PC-3 (cell line): ENCODE measurements around the gene SIX6. TPM values are rescaled to one million over a fixed set of nuclear protein-coding genes. Genes with fewer than 3 reads are reported as not detected.

ENCODE experiments used
- ATAC-seq: fragments of 200-7000 bp; cut with Tn5 transposase; 2 replicates; pipeline ENCODE4 v1.9.1; 2020; ENCODE audit warnings: mild to moderate bottlenecking, moderate library complexity
- BruUV-seq: library from RNA; stranded (reverse); fragments of 400-500 nt; replicated peaks from 2 replicates; lab custom pipeline; 2021; lab: Mats Ljungman, UMichigan
- CTCF ChIA-PET: fragments of 300-600 bp; sonication (Branson Sonifier 250); formaldehyde crosslinking; loops from one replicate; lab custom pipeline; 2022; ENCODE audit warnings: antibody characterized with exemption; lab: Charles Lee
- POLR2A ChIA-PET: fragments of 300-600 bp; sonication (Branson Sonifier 250); formaldehyde crosslinking; loops from one replicate; lab custom pipeline; 2022; ENCODE audit warnings: antibody characterized with exemption; ENCODE audit not compliant: unreplicated experiment; lab: Charles Lee
- DNase-seq: peaks from one replicate; pipeline ENCODE4 v3.0.0-alpha.2; 2015
- H2AFZ ChIP-seq: fragments of 300-600 bp; sonication (generic); 2 replicates; pipeline ENCODE4 v1.6.0; 2016; ENCODE audit warnings: antibody characterized with exemption, low read length
- H3F3A ChIP-seq: fragments of 300-600 bp; sonication (generic); one replicate; pipeline ENCODE4 v1.6.0; 2017; ENCODE audit warnings: antibody characterized with exemption, low read length, control low read depth, mild to moderate bottlenecking; ENCODE audit not compliant: unreplicated experiment
- H3K27ac ChIP-seq: fragments of 300-600 bp; sonication (generic); 2 replicates; pipeline ENCODE4 v1.5.1; 2016; ENCODE audit warnings: mild to moderate bottlenecking, low read length
- H3K27me3 ChIP-seq: fragments of 300-600 bp; sonication (generic); 2 replicates; pipeline ENCODE4 v1.6.1; 2016; ENCODE audit warnings: low read length, mixed read lengths
- H3K36me3 ChIP-seq: fragments of 300-600 bp; sonication (generic); 2 replicates; pipeline ENCODE4 v1.6.1; 2016; ENCODE audit warnings: low read depth, mixed run types, low read length, mixed read lengths
- H3K4me1 ChIP-seq: fragments of 300-600 bp; sonication (generic); 2 replicates; pipeline ENCODE4 v1.5.1; 2016; ENCODE audit warnings: low read length; ENCODE audit not compliant: insufficient read depth
- H3K4me2 ChIP-seq: fragments of 300-600 bp; sonication (generic); 2 replicates; pipeline ENCODE4 v1.6.0; 2016; ENCODE audit warnings: low read length
- H3K4me3 ChIP-seq: fragments of 300-600 bp; sonication (generic); 2 replicates; pipeline ENCODE4 v1.5.1; 2016; ENCODE audit warnings: mild to moderate bottlenecking, low read length, mixed read lengths
- H3K79me2 ChIP-seq: fragments of 300-600 bp; sonication (generic); 2 replicates; pipeline ENCODE4 v1.6.1; 2017; ENCODE audit warnings: low read length, mixed read lengths
- H3K9ac ChIP-seq: fragments of 300-600 bp; sonication (generic); 2 replicates; pipeline ENCODE4 v1.6.0; 2016; ENCODE audit warnings: mild to moderate bottlenecking, low read length
- H3K9me2 ChIP-seq: fragments of 300-600 bp; sonication (generic); replicated peaks from 2 replicates; pipeline ENCODE4 v1.6.1; 2016; ENCODE audit warnings: mixed run types, low read length, mixed read lengths
- H3K9me3 ChIP-seq: fragments of 300-600 bp; sonication (generic); 2 replicates; pipeline ENCODE4 v1.6.1; 2016; ENCODE audit warnings: low read length, mixed read lengths
- H4K20me1 ChIP-seq: fragments of 300-600 bp; sonication (generic); 2 replicates; pipeline ENCODE4 v1.6.1; 2016; ENCODE audit warnings: low read length, mixed read lengths
- EZH2 ChIP-seq: fragments of 300-600 bp; sonication (generic); IDR thresholded peaks from one replicate; pipeline ENCODE4 v1.6.1; 2017; ENCODE audit warnings: antibody characterized with exemption, mild to moderate bottlenecking, low read length; ENCODE audit not compliant: unreplicated experiment
- EZH2phosphoT487 ChIP-seq: fragments of 300-600 bp; sonication (generic); IDR thresholded peaks from 2 replicates; pipeline ENCODE4 v1.6.1; 2018; ENCODE audit warnings: mild to moderate bottlenecking, antibody characterized with exemption, low read length, borderline replicate concordance
- intact Hi-C: fragments of 100-400 bp; cut with micrococcal nuclease; formaldehyde crosslinking; loops from 2 replicates; pipeline ENCODE4 v1.9.0; 2023
- total RNA-seq: library from RNA; depleted of rRNA; stranded (reverse); fragments of >200 nt; gene quantifications from 2 replicates; pipeline ENCODE4 v1.2.3, GENCODE V29; 2014
- TF ChIP-seq, protein P1 (sequence below): fragments of 300-600 bp; sonication (generic); conservative IDR thresholded peaks from 2 replicates; pipeline ENCODE4 v1.5.1; 2017; ENCODE audit warnings: antibody characterized with exemption, low read depth, mild to moderate bottlenecking, low read length

The SIX6 gene
- total RNA-seq, 1 experiment from 2014 or later: not detected

DNA sequence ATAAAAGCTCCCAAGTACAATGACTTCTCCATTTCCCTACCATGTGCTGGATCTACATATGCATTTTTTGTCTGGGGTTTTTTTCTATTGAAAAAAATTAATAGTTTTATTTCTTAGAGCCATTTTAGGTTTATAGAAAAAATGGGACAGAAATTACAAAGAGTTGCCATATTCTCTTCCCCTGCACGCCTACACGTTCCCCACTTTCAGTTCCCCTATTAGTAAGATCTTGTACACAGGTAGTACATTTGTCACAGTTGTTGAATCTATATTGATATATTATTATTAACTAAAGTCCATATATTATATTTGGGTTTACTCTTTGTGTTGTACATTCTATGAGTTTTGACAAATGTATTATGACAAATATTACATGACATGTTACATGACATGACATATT lies 35.7 kb downstream of the SIX6 start:
- TF ChIP-seq, protein P1, sequence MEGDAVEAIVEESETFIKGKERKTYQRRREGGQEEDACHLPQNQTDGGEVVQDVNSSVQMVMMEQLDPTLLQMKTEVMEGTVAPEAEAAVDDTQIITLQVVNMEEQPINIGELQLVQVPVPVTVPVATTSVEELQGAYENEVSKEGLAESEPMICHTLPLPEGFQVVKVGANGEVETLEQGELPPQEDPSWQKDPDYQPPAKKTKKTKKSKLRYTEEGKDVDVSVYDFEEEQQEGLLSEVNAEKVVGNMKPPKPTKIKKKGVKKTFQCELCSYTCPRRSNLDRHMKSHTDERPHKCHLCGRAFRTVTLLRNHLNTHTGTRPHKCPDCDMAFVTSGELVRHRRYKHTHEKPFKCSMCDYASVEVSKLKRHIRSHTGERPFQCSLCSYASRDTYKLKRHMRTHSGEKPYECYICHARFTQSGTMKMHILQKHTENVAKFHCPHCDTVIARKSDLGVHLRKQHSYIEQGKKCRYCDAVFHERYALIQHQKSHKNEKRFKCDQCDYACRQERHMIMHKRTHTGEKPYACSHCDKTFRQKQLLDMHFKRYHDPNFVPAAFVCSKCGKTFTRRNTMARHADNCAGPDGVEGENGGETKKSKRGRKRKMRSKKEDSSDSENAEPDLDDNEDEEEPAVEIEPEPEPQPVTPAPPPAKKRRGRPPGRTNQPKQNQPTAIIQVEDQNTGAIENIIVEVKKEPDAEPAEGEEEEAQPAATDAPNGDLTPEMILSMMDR: no peak
- TF ChIP-seq EZH2 (no peak), EZH2phosphoT487 (no peak)
- intact Hi-C loops: no loop called here
- no peaks in the 10 kb centered on the region for H3K4me1 ChIP-seq
- H2AFZ ChIP-seq: no peak overlapping the region
- peaks cover 17% of the 10 kb centered on the region for H3K27me3 ChIP-seq
- no peak overlapping the region for H3K4me3 ChIP-seq
- no TSS peak for BruUV-seq
- no peaks in the 10 kb centered on the region for H3K9me2 ChIP-seq
- ChIA-PET CTCF (no interaction called here), POLR2A (no interaction called here)
- H3F3A ChIP-seq: no peaks in the 10 kb centered on the region
- H3K79me2 ChIP-seq: no peaks in the 10 kb centered on the region
- no peak for DNase-seq
- no peak overlapping the region for H3K27ac ChIP-seq
- no peak overlapping the region for H3K4me2 ChIP-seq
- ATAC-seq: no peak
- no peak overlapping the region for H3K9ac ChIP-seq
- peaks cover 8% of the 10 kb centered on the region; the same call in 1 of the 2 replicates for H3K9me3 ChIP-seq
- no peaks in the 10 kb centered on the region for H4K20me1 ChIP-seq
- no peaks in the 10 kb centered on the region for H3K36me3 ChIP-seq

DNA sequence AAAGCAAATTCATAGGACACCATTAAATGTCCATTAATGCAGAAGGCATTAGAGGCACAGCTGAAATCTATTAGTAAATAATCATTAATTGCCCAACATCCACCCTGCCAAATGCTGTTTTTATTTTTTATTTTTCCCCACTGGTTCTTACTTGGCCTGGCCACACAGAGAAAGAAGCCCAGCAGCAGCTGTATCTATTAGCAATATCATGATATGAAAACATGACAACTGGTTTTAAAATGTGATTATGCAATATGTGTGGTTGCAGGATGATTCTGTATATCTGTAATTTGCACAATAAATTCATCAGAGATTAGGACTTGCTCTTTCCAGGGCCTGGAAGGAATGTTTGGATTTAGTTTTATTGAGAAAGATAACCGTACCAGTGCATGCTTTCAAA lies 44.9 kb downstream of the SIX6 start:
- Histone ChIP-seq H3K27ac (no peak overlapping the region), H3K4me1 (no peaks in the 10 kb centered on the region), H3K4me3 (no peak overlapping the region), H3K9ac (no peak overlapping the region), H3K27me3 (peaks cover 20% of the 10 kb centered on the region), H3F3A (no peaks in the 10 kb centered on the region), H3K9me3 (no peaks in the 10 kb centered on the region), H3K36me3 (no peaks in the 10 kb centered on the region), H4K20me1 (no peaks in the 10 kb centered on the region), H3K4me2 (no peak overlapping the region), H2AFZ (no peak overlapping the region), H3K9me2 (no peaks in the 10 kb centered on the region), H3K79me2 (no peaks in the 10 kb centered on the region)
- intact Hi-C loops: no loop called here
- DNase-seq (no peak), ATAC-seq (no peak)
- POLR2A ChIA-PET: no interaction called here
- BruUV-seq: no TSS peak
- CTCF ChIA-PET: interaction anchor here (0.7 kb wide), 1 partner anchor 204 kb away, joined by 3 read pairs; no protein-coding TSS in a partner anchor
- TF ChIP-seq, protein P1: no peak
- no peak for TF ChIP-seq EZH2phosphoT487
- TF ChIP-seq EZH2: no peak
